H9 (cell line): Measurements from ENCODE around the gene PLCH2. TPM values are rescaled to one million over a fixed set of nuclear protein-coding genes. Genes with fewer than 3 reads are reported as not detected.

Source experiments
- DNase-seq: peaks from one replicate; pipeline ENCODE4 v3.0.0-alpha.2; 2017
- H2AFZ ChIP-seq: one replicate; pipeline ENCODE4 v1.6.1; 2013; ENCODE audit warnings: mild to moderate bottlenecking, low read length, control low read depth, moderate library complexity
- H2AK5ac ChIP-seq: 2 replicates; pipeline ENCODE4 v1.6.1; 2013; ENCODE audit warnings: low read length, control low read depth, mixed read lengths; ENCODE audit not compliant: insufficient read length
- H2BK120ac ChIP-seq: one replicate; pipeline ENCODE4 v1.6.1; 2013; ENCODE audit warnings: low read depth, mild to moderate bottlenecking, low read length, control low read depth, inconsistent platforms; ENCODE audit not compliant: poor library complexity, severe bottlenecking
- H2BK12ac ChIP-seq: 2 replicates; pipeline ENCODE4 v1.6.1; 2013; ENCODE audit warnings: low read length, control low read depth, mixed read lengths, low read depth; ENCODE audit not compliant: insufficient read length
- H2BK15ac ChIP-seq: 2 replicates; pipeline ENCODE4 v1.6.1; 2013; ENCODE audit warnings: low read depth, low read length, control low read depth
- H2BK20ac ChIP-seq: one replicate; pipeline ENCODE4 v1.6.1; 2013; ENCODE audit warnings: low read depth, mild to moderate bottlenecking, low read length, control low read depth, inconsistent platforms; ENCODE audit not compliant: poor library complexity, severe bottlenecking
- H2BK5ac ChIP-seq: 2 replicates; pipeline ENCODE4 v1.6.1; 2013; ENCODE audit warnings: low read length, control low read depth, mixed read lengths; ENCODE audit not compliant: insufficient read length
- H3K14ac ChIP-seq: 2 replicates; pipeline ENCODE4 v1.6.1; 2013; ENCODE audit warnings: low read length, control low read depth; ENCODE audit not compliant: insufficient read depth
- H3K18ac ChIP-seq: 2 replicates; pipeline ENCODE4 v1.6.1; 2013; ENCODE audit warnings: low read depth, mild to moderate bottlenecking, mixed read lengths, low read length, control low read depth; ENCODE audit not compliant: insufficient read length
- H3K23ac ChIP-seq: 2 replicates; pipeline ENCODE4 v1.6.1; 2013; ENCODE audit warnings: low read length, control low read depth, mixed read lengths, low read depth; ENCODE audit not compliant: insufficient read length
- H3K23me2 ChIP-seq: 2 replicates; pipeline ENCODE4 v1.6.1; 2013; ENCODE audit warnings: low read depth, mild to moderate bottlenecking, mixed read lengths, low read length, control low read depth; ENCODE audit not compliant: insufficient read length, poor library complexity, severe bottlenecking
- H3K27ac ChIP-seq: 2 replicates; pipeline ENCODE4 v1.5.1; 2013; ENCODE audit warnings: low read length, control low read depth, mixed read lengths, low read depth; ENCODE audit not compliant: insufficient read length
- H3K27me3 ChIP-seq: 2 replicates; pipeline ENCODE4 v1.6.1; 2013; ENCODE audit warnings: low read length, control low read depth, inconsistent platforms; ENCODE audit not compliant: insufficient read depth
- H3K4ac ChIP-seq: 2 replicates; pipeline ENCODE4 v1.6.1; 2013; ENCODE audit warnings: low read depth, mild to moderate bottlenecking, control low read depth, inconsistent platforms, low read length, moderate library complexity
- H3K4me1 ChIP-seq: 2 replicates; pipeline ENCODE4 v1.6.1; 2013; ENCODE audit warnings: low read length, control low read depth, inconsistent platforms; ENCODE audit not compliant: insufficient read depth
- H3K4me2 ChIP-seq: 2 replicates; pipeline ENCODE4 v1.6.1; 2013; ENCODE audit warnings: low read length, control low read depth, mixed read lengths; ENCODE audit not compliant: insufficient read length, insufficient read depth
- H3K56ac ChIP-seq: 2 replicates; pipeline ENCODE4 v1.6.1; 2013; ENCODE audit warnings: low read depth, mild to moderate bottlenecking, mixed read lengths, low read length, control low read depth; ENCODE audit not compliant: insufficient read length
- H3K79me1 ChIP-seq: 2 replicates; pipeline ENCODE4 v1.6.1; 2013; ENCODE audit warnings: low read depth, mild to moderate bottlenecking, moderate library complexity, low read length, control low read depth, inconsistent platforms; ENCODE audit not compliant: insufficient read depth, poor library complexity, severe bottlenecking
- H3K79me2 ChIP-seq: 2 replicates; pipeline ENCODE4 v1.6.1; 2013; ENCODE audit warnings: low read length, control low read depth, inconsistent platforms; ENCODE audit not compliant: insufficient read depth
- H3K9ac ChIP-seq: 2 replicates; pipeline ENCODE4 v1.6.1; 2013; ENCODE audit warnings: low read length, control low read depth, mixed read lengths; ENCODE audit not compliant: insufficient read length; ENCODE audit errors: extremely low read depth
- H3K9me3 ChIP-seq: one replicate; pipeline ENCODE4 v1.6.1; 2013; ENCODE audit warnings: low read depth, low read length, inconsistent platforms; ENCODE audit not compliant: control insufficient read depth
- H3T11ph ChIP-seq: one replicate; pipeline ENCODE4 v1.6.1; 2013; ENCODE audit warnings: mild to moderate bottlenecking, low read length, control low read depth, inconsistent platforms
- H4K20me1 ChIP-seq: one replicate; pipeline ENCODE4 v1.6.1; 2013; ENCODE audit not compliant: control insufficient read depth, insufficient read length, insufficient read depth
- H4K5ac ChIP-seq: 2 replicates; pipeline ENCODE4 v1.6.1; 2013; ENCODE audit warnings: low read depth, mild to moderate bottlenecking, mixed read lengths, low read length, control low read depth; ENCODE audit not compliant: insufficient read length
- H4K8ac ChIP-seq: replicated peaks from 2 replicates; pipeline ENCODE4 v1.6.1; 2013; ENCODE audit warnings: low read length, control low read depth, mixed read lengths, low read depth; ENCODE audit not compliant: insufficient read length
- H4K91ac ChIP-seq: 2 replicates; pipeline ENCODE4 v1.6.1; 2013; ENCODE audit warnings: low read depth, mild to moderate bottlenecking, moderate library complexity, mixed read lengths, low read length, control low read depth; ENCODE audit not compliant: insufficient read length
- H3K27ac Mint-ChIP-seq, 3 experiments: 2 replicates in 2 of 3; 3 replicates in 1 of 3; pipeline ENCODE4 v1.8.0; 2020 to 2021; ENCODE audit warnings: mixed read lengths in 3 of 3, mild to moderate bottlenecking in 1 of 3, moderate library complexity in 1 of 3
- H3K27me3 Mint-ChIP-seq: 2 replicates; pipeline ENCODE4 v1.8.0; 2021; ENCODE audit warnings: low read depth, mild to moderate bottlenecking, moderate library complexity, mixed read lengths
- H3K36me3 Mint-ChIP-seq, 3 experiments: 2 replicates in 2 of 3; 3 replicates in 1 of 3; pipeline ENCODE4 v1.8.0; 2020 to 2021; ENCODE audit warnings: low read depth in 3 of 3, mixed read lengths in 3 of 3; ENCODE audit not compliant: insufficient read depth in 1 of 3
- H3K4me1 Mint-ChIP-seq, 2 experiments: 2 replicates each; pipeline ENCODE4 v1.8.0; 2020; ENCODE audit warnings: mixed read lengths in 2 of 2
- H3K4me3 Mint-ChIP-seq, 2 experiments: 2 replicates in 1 of 2; 3 replicates in 1 of 2; pipeline ENCODE4 v1.8.0; 2020 to 2021; ENCODE audit warnings: mild to moderate bottlenecking in 2 of 2, mixed read lengths in 2 of 2, moderate library complexity in 1 of 2
- H3K9me3 Mint-ChIP-seq, 2 experiments: 2 replicates in 1 of 2; 3 replicates in 1 of 2; pipeline ENCODE4 v1.8.0; 2020; ENCODE audit warnings: mild to moderate bottlenecking in 2 of 2, mixed read lengths in 2 of 2, moderate library complexity in 1 of 2
- CTCF ChIP-seq: fragments of 200-600 bp; sonication (generic); conservative IDR thresholded peaks from 3 replicates; pipeline ENCODE4 v1.8.0; 2021; ENCODE audit warnings: antibody characterized with exemption, mild to moderate bottlenecking
- WGBS: extraction: QIAGEN DNeasy Blood & Tissue Kit; methylation state at CpG from one replicate; pipeline ENCODE4 v1.1.7; 2013; ENCODE audit warnings: missing lambda C conversion rate, low lambda C conversion rate, mixed read lengths; ENCODE audit not compliant: insufficient read length; ENCODE audit errors: extremely low coverage; 5-methylcytosine and 5-hydroxymethylcytosine counted together
- total RNA-seq: library from RNA; stranded (reverse); gene quantifications from 2 replicates; pipeline ENCODE4 v1.2.1, GENCODE V29; 2021

PLCH2 gene
- total RNA-seq, 1 experiment from 2014 or later = 0.09 TPM

- peaks cover 14% of the 10 kb centered on the region; the same call in 1 of the 2 replicates for H3K27me3 ChIP-seq
- no peak overlapping the region for H4K8ac ChIP-seq
- Mint-ChIP-seq H3K27me3 (peaks cover 88% of the 10 kb centered on the region), H3K9me3 (peaks cover 0 to 3% of the 10 kb centered on the region in 2 experiments; a peak in 2 of 5 replicates), H3K27ac (peak overlapping the region in 1 of 3 experiments; percentile 12; a peak in 1 of 7 replicates), H3K4me1 (peaks cover 10 to 22% of the 10 kb centered on the region in 2 experiments), H3K36me3 (no peaks in the 10 kb centered on the region), H3K4me3 (no peak overlapping the region)
- H3K23ac ChIP-seq = no peak overlapping the region
- no CpG with 5 or more reads among the region's 9 CpGs for WGBS
- H3K9ac ChIP-seq = no peak overlapping the region
- no peak overlapping the region for H3K14ac ChIP-seq
- H2BK120ac ChIP-seq = no peak overlapping the region
- no peak overlapping the region for H4K5ac ChIP-seq
- H2BK15ac ChIP-seq = no peak overlapping the region
- H4K91ac ChIP-seq = no peak overlapping the region
- H2BK12ac ChIP-seq = no peak overlapping the region
- no peaks in the 10 kb centered on the region for H3K4me1 ChIP-seq
- no peaks in the 10 kb centered on the region for H3K23me2 ChIP-seq
- H2BK5ac ChIP-seq = no peak overlapping the region
- no peaks in the 10 kb centered on the region for H3K9me3 ChIP-seq
- no peak overlapping the region for H3K27ac ChIP-seq
- H3K18ac ChIP-seq = no peak overlapping the region
- H2AFZ ChIP-seq = no peak overlapping the region
- H3K56ac ChIP-seq = no peak overlapping the region
- no peaks in the 10 kb centered on the region for H3K79me2 ChIP-seq
- H4K20me1 ChIP-seq = peaks cover 3% of the 10 kb centered on the region
- no peak overlapping the region for H3K4ac ChIP-seq
- H3T11ph ChIP-seq = no peak overlapping the region
- H3K79me1 ChIP-seq = no peaks in the 10 kb centered on the region
- H2AK5ac ChIP-seq = no peak overlapping the region
- no peak overlapping the region for H3K4me2 ChIP-seq
- H2BK20ac ChIP-seq = no peak overlapping the region
- TF ChIP-seq CTCF = no peak
- DNase-seq = no peak
Measured at GRCh38 chr1:2535981-2536380, 59.9 kb downstream of the PLCH2 start.
